Mesenchymal stem cell (in vitro differentiated cells and primary cell): ENCODE results near the gene ANO10.
A peak's percentile ranks its signal among the peaks of the same experiment; 100 is the strongest.
"Not testable (repeated sequence)": the region's sequence is repeated elsewhere in the genome, so short reads cannot be mapped to it uniquely, and the experiment has no call there.

Source experiments
- DNase-seq: peaks from one replicate; pipeline ENCODE4 v3.0.0-alpha.2; 2013
- H2AFZ ChIP-seq: one replicate; pipeline ENCODE4 v1.6.1; 2013; ENCODE audit warnings: low read depth, mild to moderate bottlenecking, control low read depth, inconsistent platforms, low read length, moderate library complexity
- H2AK5ac ChIP-seq: 2 replicates; pipeline ENCODE4 v1.6.1; 2013; ENCODE audit warnings: low read length, moderate library complexity, mild to moderate bottlenecking, inconsistent platforms; ENCODE audit not compliant: severe bottlenecking
- H2BK120ac ChIP-seq: one replicate; pipeline ENCODE4 v1.6.1; 2013; ENCODE audit warnings: low read depth, mild to moderate bottlenecking, inconsistent platforms, low read length, moderate library complexity
- H2BK12ac ChIP-seq, 2 experiments: one replicate each; pipeline ENCODE4 v1.6.1; 2013; ENCODE audit warnings: inconsistent platforms in 2 of 2, low read length in 2 of 2, mild to moderate bottlenecking in 2 of 2, moderate library complexity in 2 of 2, control low read depth in 1 of 2
- H2BK15ac ChIP-seq: one replicate; pipeline ENCODE4 v1.6.1; 2013; ENCODE audit warnings: mild to moderate bottlenecking, low read depth, inconsistent platforms; ENCODE audit not compliant: poor library complexity, severe bottlenecking
- H2BK5ac ChIP-seq: 2 replicates; pipeline ENCODE4 v1.6.1; 2013; ENCODE audit warnings: low read depth, mild to moderate bottlenecking, low read length, control low read depth, inconsistent platforms; ENCODE audit not compliant: poor library complexity, severe bottlenecking
- H3K14ac ChIP-seq, 2 experiments: one replicate each; pipeline ENCODE4 v1.6.1; 2013; ENCODE audit warnings: inconsistent platforms in 2 of 2, low read length in 2 of 2, control low read depth in 1 of 2, mild to moderate bottlenecking in 1 of 2, moderate library complexity in 1 of 2
- H3K18ac ChIP-seq, 2 experiments: one replicate each; pipeline ENCODE4 v1.6.1; 2013; ENCODE audit warnings: inconsistent platforms in 2 of 2, low read length in 2 of 2, control low read depth in 1 of 2, low read depth in 1 of 2, mild to moderate bottlenecking in 1 of 2
- H3K23ac ChIP-seq, 2 experiments: one replicate each; pipeline ENCODE4 v1.6.1; 2013; ENCODE audit warnings: inconsistent platforms in 2 of 2, low read length in 2 of 2, mild to moderate bottlenecking in 2 of 2, moderate library complexity in 2 of 2, control low read depth in 1 of 2
- H3K27ac ChIP-seq: 2 replicates; pipeline ENCODE4 v1.5.1; 2013; ENCODE audit warnings: mild to moderate bottlenecking, moderate library complexity, low read length, control low read depth, inconsistent platforms; ENCODE audit not compliant: poor library complexity, severe bottlenecking
- H3K27me3 ChIP-seq, 2 experiments: 2 replicates each; pipeline versions ENCODE4 v1.6.1 to v1.7.0; 2013; ENCODE audit warnings: low read length in 2 of 2, mild to moderate bottlenecking in 2 of 2, moderate library complexity in 2 of 2, control low read depth in 1 of 2, inconsistent platforms in 1 of 2; ENCODE audit not compliant: control insufficient read depth in 1 of 2, insufficient read depth in 1 of 2
- H3K36me3 ChIP-seq, 2 experiments: 2 replicates each; pipeline versions ENCODE4 v1.6.1 to v1.7.0; 2013; ENCODE audit warnings: low read length in 2 of 2, control low read depth in 1 of 2, inconsistent platforms in 1 of 2, low read depth in 1 of 2, mild to moderate bottlenecking in 1 of 2; ENCODE audit not compliant: insufficient read depth in 2 of 2, control insufficient read depth in 1 of 2
- H3K4ac ChIP-seq, 2 experiments: one replicate each; pipeline ENCODE4 v1.6.1; 2013; ENCODE audit warnings: inconsistent platforms in 2 of 2, low read length in 2 of 2, mild to moderate bottlenecking in 2 of 2, moderate library complexity in 2 of 2, control low read depth in 1 of 2, low read depth in 1 of 2
- H3K4me1 ChIP-seq: 2 replicates; pipeline ENCODE4 v1.6.1; 2013; ENCODE audit warnings: low read depth, low read length, control low read depth; ENCODE audit not compliant: control insufficient read depth, insufficient read depth
- H3K4me2 ChIP-seq: 2 replicates; pipeline ENCODE4 v1.6.1; 2013; ENCODE audit warnings: low read length, mild to moderate bottlenecking, inconsistent platforms; ENCODE audit not compliant: poor library complexity, severe bottlenecking
- H3K4me3 ChIP-seq, 2 experiments: 2 replicates each; pipeline versions ENCODE4 v1.5.1 to v1.7.0; 2013; ENCODE audit warnings: low read length in 2 of 2, mild to moderate bottlenecking in 2 of 2, control low read depth in 1 of 2, low read depth in 1 of 2; ENCODE audit not compliant: insufficient read depth in 1 of 2
- H3K79me1 ChIP-seq: replicated peaks from 2 replicates; pipeline ENCODE4 v1.6.1; 2013; ENCODE audit warnings: mild to moderate bottlenecking, control low read depth, low read length, inconsistent platforms; ENCODE audit not compliant: poor library complexity, severe bottlenecking
- H3K9ac ChIP-seq: 2 replicates; pipeline ENCODE4 v1.7.0; 2013; ENCODE audit warnings: mild to moderate bottlenecking, low read length, moderate library complexity
- H3K9me3 ChIP-seq: 2 replicates; pipeline ENCODE4 v1.7.0; 2013; ENCODE audit warnings: mild to moderate bottlenecking, low read length; ENCODE audit not compliant: control insufficient read depth
- H4K8ac ChIP-seq: one replicate; pipeline ENCODE4 v1.6.1; 2013; ENCODE audit warnings: inconsistent platforms, mild to moderate bottlenecking, low read length, moderate library complexity
- H4K91ac ChIP-seq: one replicate; pipeline ENCODE4 v1.6.1; 2013; ENCODE audit warnings: mild to moderate bottlenecking, low read length, inconsistent platforms
- WGBS: methylation state at CpG from one replicate; pipeline ENCODE4 v1.1.7; 2013; ENCODE audit warnings: mixed read lengths; 5-methylcytosine and 5-hydroxymethylcytosine counted together

The ANO10 gene

DNA sequence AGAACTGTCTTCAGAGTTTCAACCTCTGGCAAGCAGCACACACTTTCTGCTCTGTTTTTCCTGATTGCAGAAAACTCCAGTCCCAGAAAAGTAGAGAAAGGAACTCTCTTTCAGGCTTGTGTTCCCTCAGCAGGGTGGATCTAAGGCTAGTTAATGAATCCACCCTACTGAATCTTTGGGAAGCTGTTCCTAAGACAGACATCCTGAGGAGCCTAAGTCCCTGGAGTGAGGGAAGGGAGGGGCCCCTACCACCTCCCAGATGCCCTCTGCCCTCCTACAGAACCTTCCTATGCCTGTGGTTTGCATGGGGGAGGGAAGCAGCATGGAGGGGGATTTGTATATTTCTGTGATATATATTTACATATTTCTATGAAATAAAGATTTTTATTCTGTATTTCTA, 124.4 kb downstream of the ANO10 start:
- Histone ChIP-seq H2AFZ (no peak overlapping the region), H2BK120ac (no peak overlapping the region), H2AK5ac (no peak overlapping the region), H4K8ac (no peak overlapping the region), H3K9ac (no peak overlapping the region), H3K4me2 (no peak overlapping the region), H3K27me3 (no peaks in the 10 kb centered on the region), H3K14ac (no peak overlapping the region), H3K4ac (no peak overlapping the region), H3K23ac (no peak overlapping the region), H2BK12ac (no peak overlapping the region), H2BK5ac (no peak overlapping the region), H3K9me3 (no peaks in the 10 kb centered on the region), H3K18ac (no peak overlapping the region), H3K79me1 (peaks cover 17% of the 10 kb centered on the region), H3K4me3 (no peak overlapping the region), H2BK15ac (no peak overlapping the region), H4K91ac (no peak overlapping the region), H3K36me3 (peaks cover 0 to 3% of the 10 kb centered on the region in 2 experiments), H3K4me1 (peaks cover 7% of the 10 kb centered on the region), H3K27ac (peak overlapping the region; percentile 72)
- no peak for DNase-seq

DNA sequence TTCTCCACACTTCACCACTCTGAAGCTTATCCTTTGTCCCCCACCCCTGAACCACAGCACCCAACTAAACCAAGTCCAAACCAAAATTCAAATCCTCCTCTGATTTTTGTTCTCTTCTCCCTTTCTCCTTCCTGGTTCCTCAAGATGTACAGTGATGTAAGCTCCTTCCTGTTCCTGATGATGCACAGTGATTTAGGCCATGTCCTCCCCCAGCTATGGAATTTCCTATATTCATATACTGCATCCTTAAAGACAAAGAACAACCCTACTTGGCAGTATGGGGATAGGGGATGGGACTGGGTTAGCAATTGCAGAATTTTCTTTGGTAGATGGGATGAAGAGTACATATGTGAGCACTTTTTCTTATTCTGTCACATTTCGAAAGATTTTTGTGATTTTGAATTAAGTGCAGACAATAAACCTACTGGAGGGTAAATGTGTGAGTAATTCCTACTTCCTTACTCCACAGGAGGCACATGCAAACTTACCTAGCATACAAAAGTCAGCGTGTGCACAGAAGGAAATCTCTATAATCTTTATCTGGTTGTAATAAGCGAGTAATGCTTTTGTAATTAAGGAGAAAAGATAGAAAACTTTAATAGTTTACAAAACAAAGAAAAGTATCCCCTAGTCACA, 125.0 kb downstream of the ANO10 start:
- WGBS: 100% methylated on average over 1 of the region's 3 CpGs
- H4K8ac ChIP-seq: no peak overlapping the region
- no peak overlapping the region for H3K9ac ChIP-seq
- no peak overlapping the region for H4K91ac ChIP-seq
- H2BK15ac ChIP-seq: no peak overlapping the region
- no peak overlapping the region for H3K23ac ChIP-seq
- no peak overlapping the region for H3K4me2 ChIP-seq
- H3K27me3 ChIP-seq: no peaks in the 10 kb centered on the region
- no peaks in the 10 kb centered on the region for H3K9me3 ChIP-seq
- H3K79me1 ChIP-seq: peaks cover 15% of the 10 kb centered on the region
- peaks cover 7% of the 10 kb centered on the region for H3K4me1 ChIP-seq
- H2AK5ac ChIP-seq: peak overlapping the region; percentile 21
- DNase-seq: no peak
- no peak overlapping the region for H2BK120ac ChIP-seq
- H3K27ac ChIP-seq: peak overlapping the region; percentile 72
- no peak overlapping the region for H2BK12ac ChIP-seq
- no peak overlapping the region for H2AFZ ChIP-seq
- H3K36me3 ChIP-seq: peaks cover 0 to 3% of the 10 kb centered on the region in 2 experiments
- H3K4me3 ChIP-seq: no peak overlapping the region
- no peak overlapping the region for H3K18ac ChIP-seq
- no peak overlapping the region for H3K4ac ChIP-seq
- no peak overlapping the region for H3K14ac ChIP-seq
- no peak overlapping the region for H2BK5ac ChIP-seq

DNA sequence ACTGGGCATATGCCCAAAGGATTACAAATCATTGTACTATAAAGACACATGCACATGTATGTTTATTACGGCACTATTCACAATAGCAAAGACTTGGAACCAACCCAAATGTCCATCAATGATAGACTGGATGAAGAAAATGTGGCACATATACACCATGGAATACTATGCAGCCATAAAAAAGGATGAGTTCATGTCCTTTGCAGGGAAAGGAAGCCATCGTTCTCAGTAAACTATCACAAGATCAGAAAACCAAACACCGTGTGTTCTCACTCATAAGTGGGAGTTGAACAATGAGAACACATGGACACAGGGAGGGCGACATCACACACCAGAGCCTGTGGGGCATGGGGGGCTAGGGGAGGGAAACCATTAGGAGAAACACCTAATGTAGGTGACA, 128.9 kb downstream of the ANO10 start:
- H3K23ac ChIP-seq, H3K4me1 ChIP-seq, H2AK5ac ChIP-seq, H3K18ac ChIP-seq, H3K9me3 ChIP-seq, H3K4ac ChIP-seq, H3K9ac ChIP-seq, H3K27ac ChIP-seq, H4K8ac ChIP-seq, H2BK120ac ChIP-seq, H3K4me2 ChIP-seq, H2AFZ ChIP-seq, DNase-seq, H2BK12ac ChIP-seq, H3K36me3 ChIP-seq, H2BK5ac ChIP-seq, H4K91ac ChIP-seq, H3K4me3 ChIP-seq, H3K14ac ChIP-seq, H2BK15ac ChIP-seq, H3K27me3 ChIP-seq: not testable (repeated sequence)
- H3K79me1 ChIP-seq: peaks cover 13% of the 10 kb centered on the region
- WGBS: 100% methylated on average over 3 of the region's 4 CpGs

DNA sequence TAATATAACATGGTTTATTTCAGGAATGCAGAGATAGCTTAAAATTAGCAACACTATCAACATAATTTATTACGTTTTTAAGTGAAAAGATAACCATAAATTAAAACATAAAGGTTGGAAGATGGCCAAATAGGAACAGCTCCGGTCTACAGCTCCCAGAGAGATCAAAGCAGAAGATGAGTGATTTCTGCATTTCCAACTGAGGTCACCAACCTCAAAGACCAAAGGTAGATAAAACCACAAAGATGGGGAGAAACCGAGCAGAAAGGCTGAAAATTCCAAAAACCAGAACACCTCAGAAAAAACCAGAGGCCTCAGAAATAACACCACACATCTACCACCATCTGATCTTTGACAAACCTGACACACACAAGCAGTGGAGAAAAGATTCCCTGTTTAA, 130.0 kb downstream of the ANO10 start:
- not testable (repeated sequence) for DNase-seq, H3K23ac ChIP-seq, H3K9me3 ChIP-seq, H3K14ac ChIP-seq, H4K91ac ChIP-seq, H4K8ac ChIP-seq, H2BK5ac ChIP-seq, H2BK15ac ChIP-seq, H2BK12ac ChIP-seq, H3K27ac ChIP-seq, H3K4me1 ChIP-seq, H3K36me3 ChIP-seq, H2AFZ ChIP-seq, H2BK120ac ChIP-seq, H3K18ac ChIP-seq, H3K4ac ChIP-seq, H3K27me3 ChIP-seq, H3K4me3 ChIP-seq, H3K4me2 ChIP-seq, H3K9ac ChIP-seq, H2AK5ac ChIP-seq
- whole genome bisulfite sequencing: 81% methylated on average over 2 of the region's 3 CpGs
- H3K79me1 ChIP-seq: peaks cover 13% of the 10 kb centered on the region
